Measurements from ENCODE around the gene GTF3C5. TPM values are rescaled to one million over a fixed set of nuclear protein-coding genes. Genes with fewer than 3 reads are reported as not detected.

GTF3C5 gene
- total RNA-seq, 1 experiment from 2014 or later, result 104 TPM

DNA sequence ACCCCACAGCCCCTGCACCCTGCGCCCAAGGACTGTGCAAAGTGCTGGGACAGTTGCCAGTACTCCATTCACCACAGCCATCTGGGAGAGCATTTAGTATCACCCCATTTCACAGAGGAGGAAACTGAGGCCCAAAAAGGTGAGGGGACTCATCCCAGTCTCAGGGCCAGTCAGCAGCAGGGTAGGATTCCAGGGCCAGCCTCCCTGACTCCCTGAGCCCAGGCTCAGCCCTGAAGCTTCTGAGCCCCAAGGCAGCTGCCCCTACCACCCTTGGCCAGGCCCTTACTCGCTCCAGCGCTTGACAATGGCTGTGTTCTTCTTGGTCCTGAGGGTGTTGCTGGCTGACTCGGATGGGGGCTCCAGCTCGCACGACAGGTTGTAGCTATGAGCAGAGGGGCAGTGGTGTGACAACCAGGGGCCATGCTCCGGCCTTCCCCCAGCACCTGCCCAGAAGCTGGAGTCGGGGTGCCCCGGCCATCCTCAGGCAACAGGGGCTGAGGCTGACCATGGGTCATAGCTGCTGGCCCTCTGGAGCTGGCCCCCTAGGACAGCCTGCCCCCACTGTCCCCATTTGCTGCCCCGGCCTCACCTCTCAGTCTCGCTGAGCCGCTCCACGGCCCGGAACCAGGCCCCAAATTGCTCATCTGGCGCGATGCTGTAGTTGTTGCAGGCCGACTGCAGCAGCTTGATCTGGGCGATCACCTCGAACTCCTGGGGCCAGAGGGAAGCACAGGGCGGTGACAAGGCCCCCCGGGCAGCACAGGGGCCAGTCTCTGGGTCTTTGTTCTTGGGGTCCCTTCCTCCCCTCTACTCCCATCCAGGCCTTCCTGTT is 71.6 kb downstream of the GTF3C5 start:
- Mint-ChIP-seq H3K27ac (no peak overlapping the region), H3K4me1 (peaks cover 3% of the 10 kb centered on the region), H3K27me3 (ENCODE audit: low read depth) (no peaks in the 10 kb centered on the region), H3K4me3 (no peak overlapping the region), H3K9me3 (no peaks in the 10 kb centered on the region), H3K36me3 (peaks cover 34% of the 10 kb centered on the region)
- POLR2A ChIA-PET, result interaction anchor here (0.8 kb wide), 1 partner anchor 42 kb away, joined by 3 read pairs; no protein-coding TSS in a partner anchor
- no peak for TF ChIP-seq KAT7 (CRISPR knock-in tag; IDR thresholded peaks at IDR 0.05; ENCODE audit: borderline replicate concordance)
- TF ChIP-seq, protein P1, sequence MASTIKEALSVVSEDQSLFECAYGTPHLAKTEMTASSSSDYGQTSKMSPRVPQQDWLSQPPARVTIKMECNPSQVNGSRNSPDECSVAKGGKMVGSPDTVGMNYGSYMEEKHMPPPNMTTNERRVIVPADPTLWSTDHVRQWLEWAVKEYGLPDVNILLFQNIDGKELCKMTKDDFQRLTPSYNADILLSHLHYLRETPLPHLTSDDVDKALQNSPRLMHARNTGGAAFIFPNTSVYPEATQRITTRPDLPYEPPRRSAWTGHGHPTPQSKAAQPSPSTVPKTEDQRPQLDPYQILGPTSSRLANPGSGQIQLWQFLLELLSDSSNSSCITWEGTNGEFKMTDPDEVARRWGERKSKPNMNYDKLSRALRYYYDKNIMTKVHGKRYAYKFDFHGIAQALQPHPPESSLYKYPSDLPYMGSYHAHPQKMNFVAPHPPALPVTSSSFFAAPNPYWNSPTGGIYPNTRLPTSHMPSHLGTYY (CRISPR knock-in tag; IDR thresholded peaks at IDR 0.05), result no peak
- TF ChIP-seq, protein P2, sequence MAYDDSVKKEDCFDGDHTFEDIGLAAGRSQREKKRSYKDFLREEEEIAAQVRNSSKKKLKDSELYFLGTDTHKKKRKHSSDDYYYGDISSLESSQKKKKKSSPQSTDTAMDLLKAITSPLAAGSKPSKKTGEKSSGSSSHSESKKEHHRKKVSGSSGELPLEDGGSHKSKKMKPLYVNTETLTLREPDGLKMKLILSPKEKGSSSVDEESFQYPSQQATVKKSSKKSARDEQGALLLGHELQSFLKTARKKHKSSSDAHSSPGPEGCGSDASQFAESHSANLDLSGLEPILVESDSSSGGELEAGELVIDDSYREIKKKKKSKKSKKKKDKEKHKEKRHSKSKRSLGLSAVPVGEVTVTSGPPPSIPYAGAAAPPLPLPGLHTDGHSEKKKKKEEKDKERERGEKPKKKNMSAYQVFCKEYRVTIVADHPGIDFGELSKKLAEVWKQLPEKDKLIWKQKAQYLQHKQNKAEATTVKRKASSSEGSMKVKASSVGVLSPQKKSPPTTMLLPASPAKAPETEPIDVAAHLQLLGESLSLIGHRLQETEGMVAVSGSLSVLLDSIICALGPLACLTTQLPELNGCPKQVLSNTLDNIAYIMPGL (CRISPR knock-in tag; IDR thresholded peaks at IDR 0.05), result no peak
- DNase-seq (ENCODE audit: low spot score) (no peak), ATAC-seq (no peak)
- CTCF ChIA-PET, result interaction anchor here (0.8 to 4.4 kb wide), 8 partner anchors 9 to 80 kb away, joined by 3 to 58 read pairs (median 4); no protein-coding TSS in a partner anchor

DNA sequence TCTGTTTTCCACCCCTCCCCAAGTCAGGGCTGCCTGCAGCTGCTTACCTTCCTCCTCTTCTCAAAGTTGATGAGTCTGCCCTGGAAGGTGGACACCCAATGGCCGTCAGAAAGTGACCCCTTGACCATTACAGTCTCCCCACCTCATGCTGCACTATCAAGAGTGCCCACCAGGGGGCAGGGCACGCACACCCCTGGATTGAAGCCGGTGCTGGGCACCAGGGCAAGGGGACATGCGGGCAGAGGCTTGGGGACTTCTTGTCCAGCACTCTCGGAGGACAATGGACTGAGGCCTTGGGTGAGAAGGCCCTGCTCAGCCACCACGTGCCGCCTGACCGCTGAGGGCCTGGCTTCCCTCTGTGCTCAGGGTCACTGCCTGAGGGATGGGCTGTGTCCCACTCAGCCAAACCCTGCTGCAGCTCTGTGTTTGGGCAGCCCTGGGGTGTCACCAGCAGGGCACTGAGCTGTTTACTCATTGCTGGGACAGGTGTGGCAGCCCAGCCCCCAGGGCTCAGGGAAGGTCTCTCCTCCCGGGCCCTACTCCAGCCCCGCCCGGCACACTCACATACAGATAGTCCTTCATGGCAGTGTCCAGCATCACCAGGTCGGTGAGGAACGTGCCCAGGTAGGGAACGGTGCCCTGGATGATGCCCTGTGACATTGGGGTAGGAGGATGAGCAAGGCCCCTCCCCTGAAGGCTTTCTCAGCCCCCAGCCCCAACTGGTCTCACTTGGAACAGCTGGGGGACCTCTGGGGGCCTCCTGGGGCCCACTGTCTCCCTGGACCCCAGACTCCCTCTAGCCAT is 72.6 kb downstream of the GTF3C5 start:
- Mint-ChIP-seq H3K36me3 (peaks cover 32% of the 10 kb centered on the region), H3K27ac (no peak overlapping the region), H3K27me3 (ENCODE audit: low read depth) (no peaks in the 10 kb centered on the region), H3K4me3 (no peak overlapping the region), H3K9me3 (no peaks in the 10 kb centered on the region), H3K4me1 (peaks cover 3% of the 10 kb centered on the region)
- ATAC-seq (peak; percentile 58), DNase-seq (ENCODE audit: low spot score) (peak; percentile 78)
- CTCF ChIA-PET, result interaction anchor here (0.6 to 4.4 kb wide), 11 partner anchors 10 to 85 kb away, joined by 3 to 58 read pairs (median 4); no protein-coding TSS in a partner anchor
- TF ChIP-seq, protein P3, sequence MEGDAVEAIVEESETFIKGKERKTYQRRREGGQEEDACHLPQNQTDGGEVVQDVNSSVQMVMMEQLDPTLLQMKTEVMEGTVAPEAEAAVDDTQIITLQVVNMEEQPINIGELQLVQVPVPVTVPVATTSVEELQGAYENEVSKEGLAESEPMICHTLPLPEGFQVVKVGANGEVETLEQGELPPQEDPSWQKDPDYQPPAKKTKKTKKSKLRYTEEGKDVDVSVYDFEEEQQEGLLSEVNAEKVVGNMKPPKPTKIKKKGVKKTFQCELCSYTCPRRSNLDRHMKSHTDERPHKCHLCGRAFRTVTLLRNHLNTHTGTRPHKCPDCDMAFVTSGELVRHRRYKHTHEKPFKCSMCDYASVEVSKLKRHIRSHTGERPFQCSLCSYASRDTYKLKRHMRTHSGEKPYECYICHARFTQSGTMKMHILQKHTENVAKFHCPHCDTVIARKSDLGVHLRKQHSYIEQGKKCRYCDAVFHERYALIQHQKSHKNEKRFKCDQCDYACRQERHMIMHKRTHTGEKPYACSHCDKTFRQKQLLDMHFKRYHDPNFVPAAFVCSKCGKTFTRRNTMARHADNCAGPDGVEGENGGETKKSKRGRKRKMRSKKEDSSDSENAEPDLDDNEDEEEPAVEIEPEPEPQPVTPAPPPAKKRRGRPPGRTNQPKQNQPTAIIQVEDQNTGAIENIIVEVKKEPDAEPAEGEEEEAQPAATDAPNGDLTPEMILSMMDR (IDR thresholded peaks at IDR 0.05), result peak; percentile 99
- TF ChIP-seq, protein P4, sequence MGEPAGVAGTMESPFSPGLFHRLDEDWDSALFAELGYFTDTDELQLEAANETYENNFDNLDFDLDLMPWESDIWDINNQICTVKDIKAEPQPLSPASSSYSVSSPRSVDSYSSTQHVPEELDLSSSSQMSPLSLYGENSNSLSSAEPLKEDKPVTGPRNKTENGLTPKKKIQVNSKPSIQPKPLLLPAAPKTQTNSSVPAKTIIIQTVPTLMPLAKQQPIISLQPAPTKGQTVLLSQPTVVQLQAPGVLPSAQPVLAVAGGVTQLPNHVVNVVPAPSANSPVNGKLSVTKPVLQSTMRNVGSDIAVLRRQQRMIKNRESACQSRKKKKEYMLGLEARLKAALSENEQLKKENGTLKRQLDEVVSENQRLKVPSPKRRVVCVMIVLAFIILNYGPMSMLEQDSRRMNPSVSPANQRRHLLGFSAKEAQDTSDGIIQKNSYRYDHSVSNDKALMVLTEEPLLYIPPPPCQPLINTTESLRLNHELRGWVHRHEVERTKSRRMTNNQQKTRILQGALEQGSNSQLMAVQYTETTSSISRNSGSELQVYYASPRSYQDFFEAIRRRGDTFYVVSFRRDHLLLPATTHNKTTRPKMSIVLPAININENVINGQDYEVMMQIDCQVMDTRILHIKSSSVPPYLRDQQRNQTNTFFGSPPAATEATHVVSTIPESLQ (CRISPR knock-in tag; IDR thresholded peaks at IDR 0.05), result no peak
- POLR2A ChIA-PET, result interaction anchor here (0.6 kb wide), 1 partner anchor 1337 kb away, joined by 6 read pairs; no protein-coding TSS in a partner anchor

DNA sequence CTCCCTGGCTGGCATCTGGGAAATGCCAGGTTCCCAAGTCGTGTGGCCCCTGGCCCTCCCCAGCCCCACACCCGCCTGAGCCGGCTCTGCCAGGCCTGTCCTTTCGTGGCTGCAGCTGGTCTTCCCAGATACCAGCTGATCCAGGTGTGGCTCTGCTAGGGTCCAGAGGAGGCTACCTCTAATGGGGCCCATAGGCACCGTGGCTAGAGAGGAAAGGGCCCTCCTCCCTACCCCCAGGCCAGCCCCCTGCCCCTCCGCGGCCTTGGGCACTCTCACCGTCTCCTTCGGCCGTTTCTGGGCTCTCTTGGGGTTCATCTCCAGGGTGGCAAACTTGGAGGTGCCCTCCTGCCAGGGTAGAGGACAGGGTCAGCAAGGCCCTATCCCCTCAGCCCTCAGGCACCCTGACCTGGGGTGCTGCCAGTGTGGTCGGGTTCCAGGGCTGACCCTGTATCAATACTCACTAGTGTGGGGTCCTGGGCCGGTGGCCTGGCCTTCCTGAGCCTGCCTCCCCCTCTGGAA is 73.2 kb downstream of the GTF3C5 start:
- Mint-ChIP-seq H3K27ac (no peak overlapping the region), H3K36me3 (peaks cover 29% of the 10 kb centered on the region), H3K9me3 (no peaks in the 10 kb centered on the region), H3K4me1 (peaks cover 3% of the 10 kb centered on the region), H3K27me3 (ENCODE audit: low read depth) (no peaks in the 10 kb centered on the region), H3K4me3 (no peak overlapping the region)
- no peak for DNase-seq (ENCODE audit: low spot score)
- no peak for ATAC-seq
- TF ChIP-seq PRRX2 (CRISPR knock-in tag; IDR thresholded peaks at IDR 0.05) (no peak), FOXP1 (CRISPR knock-in tag; IDR thresholded peaks at IDR 0.05; ENCODE audit: borderline replicate concordance) (no peak), HMGA2 (CRISPR knock-in tag; IDR thresholded peaks at IDR 0.05) (no peak), NR1H2 (CRISPR knock-in tag; IDR thresholded peaks at IDR 0.05) (no peak)
- TF ChIP-seq, protein P5, sequence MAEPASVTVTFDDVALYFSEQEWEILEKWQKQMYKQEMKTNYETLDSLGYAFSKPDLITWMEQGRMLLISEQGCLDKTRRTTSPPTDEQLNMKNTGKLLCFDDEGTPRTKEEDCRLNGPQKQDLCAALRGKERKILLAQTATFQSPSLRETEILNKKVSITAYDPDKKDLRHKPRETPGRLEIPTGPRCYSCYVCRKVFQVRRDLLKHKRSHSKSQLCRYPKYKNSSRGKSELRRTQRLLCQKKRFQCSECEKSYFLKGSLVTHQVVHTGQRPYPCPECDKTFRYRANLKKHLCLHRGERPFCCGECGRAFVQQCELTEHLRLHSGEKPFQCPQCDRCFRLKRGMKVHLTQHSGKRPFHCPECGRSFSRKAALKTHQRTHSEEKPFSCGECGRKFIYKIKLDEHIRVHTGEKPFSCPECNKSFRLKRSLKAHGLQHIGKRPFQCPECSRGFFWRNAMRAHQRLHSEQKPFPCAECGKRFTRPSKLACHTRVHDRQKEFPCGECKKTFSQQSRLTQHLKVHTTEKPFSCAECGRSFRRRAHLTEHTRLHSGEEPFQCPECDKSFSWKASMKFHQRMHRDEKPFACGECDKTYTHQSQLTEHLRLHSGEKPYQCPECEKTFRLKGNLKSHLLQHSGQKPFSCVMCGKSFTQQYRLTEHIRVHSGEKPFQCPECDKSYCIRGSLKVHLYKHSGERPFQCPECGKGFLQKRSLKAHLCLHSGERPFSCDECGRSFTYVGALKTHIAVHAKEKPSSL (CRISPR knock-in tag; conservative IDR thresholded peaks at IDR 0.05), result no peak
- CTCF ChIA-PET, result interaction anchor here (0.6 to 4.4 kb wide), 10 partner anchors 10 to 84 kb away, joined by 3 to 58 read pairs (median 4); no protein-coding TSS in a partner anchor
- POLR2A ChIA-PET, result interaction anchor here (0.6 kb wide), 1 partner anchor 1338 kb away, joined by 6 read pairs; no protein-coding TSS in a partner anchor

Measured in WTC11 (cell line).